ENCODE measurements around the gene DRICH1.
A peak's percentile ranks its signal among the peaks of the same experiment; 100 is the strongest.
"Not testable (repeated sequence)": the region's sequence is repeated elsewhere in the genome, so short reads cannot be mapped to it uniquely, and the experiment has no call there.

The DRICH1 gene

DNA sequence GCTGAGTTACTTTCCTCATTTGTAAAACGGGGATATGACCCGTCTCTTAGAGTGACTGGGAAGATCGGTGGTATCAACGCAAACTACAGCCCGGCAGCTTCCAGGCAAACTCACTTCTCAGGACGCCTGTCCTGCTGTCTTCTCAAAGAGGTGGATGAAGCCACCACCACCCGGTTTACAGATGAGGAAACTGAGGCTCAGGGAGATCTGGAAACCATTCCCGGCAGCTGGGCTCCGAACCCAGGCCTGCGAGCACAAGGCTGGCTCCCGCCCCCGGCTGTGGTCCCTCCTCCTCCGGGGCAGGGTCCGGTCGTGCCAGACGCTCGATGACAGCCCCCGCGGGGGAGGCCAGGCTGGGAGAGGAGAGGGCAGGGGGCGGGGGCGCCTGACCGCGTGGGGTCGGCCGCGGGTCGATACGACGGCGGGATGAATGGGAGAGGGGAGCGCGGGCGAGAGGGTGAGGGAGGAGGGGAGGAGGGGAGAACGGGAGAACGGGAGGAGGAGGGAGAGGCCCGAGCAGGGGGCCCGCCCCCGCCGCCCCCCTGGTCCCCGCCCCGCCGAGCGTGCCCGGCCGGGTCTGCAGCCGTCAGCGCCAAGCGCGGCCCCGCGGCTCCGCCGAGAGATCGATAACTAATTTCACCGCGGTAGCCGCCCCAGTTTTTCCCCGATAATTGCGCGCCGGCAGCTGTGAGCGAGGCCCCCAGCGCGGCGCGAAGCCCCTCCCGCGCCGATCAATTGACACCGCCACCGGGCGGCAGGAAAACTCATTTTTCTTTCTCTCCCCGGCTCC is 66.0 kb downstream of the DRICH1 start:
- peak; percentile 93 for DNase-seq

DNA sequence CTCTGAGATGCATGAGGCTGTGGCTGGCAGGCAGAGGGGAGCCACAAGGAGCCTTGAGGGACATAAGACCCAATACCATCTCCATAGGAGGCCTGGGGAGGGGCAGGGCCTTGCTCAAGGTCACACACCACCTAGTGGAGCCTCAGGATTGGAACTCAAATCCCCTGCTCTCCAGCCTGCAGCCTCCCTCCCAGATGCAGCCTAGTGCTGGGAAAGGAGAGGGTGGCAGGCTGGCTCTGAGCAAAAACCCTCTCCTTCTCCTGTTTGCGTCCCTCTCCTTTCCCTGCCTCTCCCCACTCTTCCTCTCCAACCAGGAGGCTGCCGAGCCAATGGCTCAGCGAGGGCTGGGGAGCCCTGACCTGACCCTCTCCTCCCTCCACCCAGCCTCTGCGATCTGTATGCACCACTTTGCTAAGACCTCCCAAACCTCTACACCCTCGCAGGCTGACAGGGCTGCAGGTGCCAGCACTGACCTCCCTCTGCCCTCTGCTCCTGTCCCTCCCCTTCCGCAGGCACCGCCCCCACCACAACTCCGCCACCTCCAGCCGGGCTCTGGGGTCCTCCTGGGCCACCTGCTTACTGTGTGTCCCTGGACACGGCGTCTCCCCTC is 66.7 kb downstream of the DRICH1 start:
- DNase-seq = peak; percentile 75

DNA sequence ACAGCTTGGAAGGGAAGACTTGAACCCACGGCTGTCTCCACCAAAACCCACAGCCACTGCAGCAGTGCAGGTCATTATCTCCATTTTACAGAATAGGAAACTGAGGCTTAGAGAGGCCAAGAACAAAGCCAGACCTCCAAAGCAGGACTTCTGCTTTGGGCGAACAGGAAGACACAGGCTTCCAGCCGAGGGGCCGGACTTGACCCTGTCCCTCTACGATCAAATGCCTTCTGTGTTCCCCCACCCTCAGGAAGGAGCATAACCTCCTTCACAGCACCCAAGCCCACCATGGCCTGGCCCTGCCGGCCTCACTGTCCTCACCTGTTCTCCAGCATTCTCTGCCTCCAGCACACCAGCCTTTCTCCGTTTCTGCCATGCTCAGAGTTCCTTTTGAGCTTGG is 67.8 kb downstream of the DRICH1 start:
- no peak for DNase-seq

DNA sequence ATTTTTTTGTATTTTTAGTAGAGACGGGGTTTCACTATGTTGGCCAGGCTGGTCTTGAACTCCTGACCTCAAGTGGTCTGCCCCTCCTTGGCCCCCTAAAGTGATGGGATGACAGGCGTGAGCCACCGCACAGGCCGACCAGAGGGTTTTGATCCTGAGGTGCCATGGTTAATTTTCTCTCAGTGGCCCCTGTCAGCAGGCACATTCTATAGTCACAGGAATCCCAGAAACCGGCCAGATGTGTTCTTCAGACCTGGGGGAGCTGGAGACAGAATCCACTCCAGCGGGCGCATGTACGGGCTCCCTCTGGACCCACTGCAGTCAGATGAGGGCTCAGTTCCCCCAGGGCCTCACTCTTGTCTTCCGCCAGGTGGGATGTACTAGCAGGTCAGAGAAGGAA is 69.0 kb downstream of the DRICH1 start:
- no peak for DNase-seq

DNA sequence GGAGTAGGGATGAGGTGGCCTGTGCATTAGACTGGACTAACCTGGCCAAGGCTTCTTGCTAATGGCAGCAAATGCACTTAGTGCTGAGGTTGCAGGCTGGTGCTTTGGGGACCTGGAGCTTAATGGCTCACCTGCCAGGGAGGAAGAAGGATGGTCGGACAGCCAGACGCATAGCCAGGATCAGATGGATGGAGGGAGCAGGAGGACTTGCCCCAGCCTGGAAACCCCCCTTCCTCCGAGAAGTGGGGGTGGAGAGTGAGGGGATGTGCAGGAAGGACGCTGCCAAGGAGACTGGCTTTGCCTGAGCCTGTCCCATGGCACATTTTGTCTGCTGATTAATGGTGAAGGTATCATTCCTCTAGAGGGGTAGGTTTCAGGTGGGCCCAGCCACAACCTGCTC is 69.9 kb downstream of the DRICH1 start:
- DNase-seq = peak; percentile 30

- not testable (repeated sequence) for DNase-seq
These were observed 71.1 kb downstream of the DRICH1 start for GRCh38 chr22:23561025-23561510.

- DNase-seq = not testable (repeated sequence)
These were observed 71.9 kb downstream of the DRICH1 start for GRCh38 chr22:23560215-23560614.
